ENCODE data around the gene UBR7.

The UBR7 gene

DNA sequence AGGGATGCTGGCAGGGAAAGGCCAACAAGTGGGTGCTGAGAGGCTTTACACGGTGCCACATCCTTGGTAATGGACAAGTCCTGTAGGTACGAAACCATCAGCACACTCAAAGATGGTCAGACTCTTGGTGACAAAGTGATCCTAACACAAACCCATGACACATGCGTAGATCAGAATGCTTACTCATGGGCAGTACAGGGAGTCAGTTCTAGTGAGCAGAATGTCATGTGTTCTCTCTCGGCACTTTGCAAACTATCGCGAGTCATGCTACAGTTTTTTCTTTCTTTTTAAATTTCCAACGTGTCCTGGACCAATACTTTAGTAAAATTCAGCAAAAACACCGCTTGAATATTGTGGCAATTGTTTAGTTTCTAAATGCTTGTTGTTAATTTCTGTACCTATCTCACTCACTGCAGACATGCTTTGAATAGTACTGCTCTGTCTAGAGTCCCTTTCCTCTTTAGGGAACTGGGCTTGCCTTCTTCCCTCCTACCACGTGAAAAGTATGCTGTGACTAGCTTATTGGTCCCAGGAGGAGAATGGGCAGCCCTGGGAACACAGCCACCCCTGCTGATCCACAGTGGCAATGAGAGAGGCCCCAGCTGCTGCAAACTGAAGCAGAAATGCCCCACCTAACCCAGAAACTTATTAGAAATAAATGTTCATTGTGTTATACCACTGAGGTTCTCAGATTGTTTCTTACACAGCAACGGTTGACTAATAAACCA lies 62.4 kb downstream of the UBR7 start:
- TF ChIP-seq ZFX (IDR thresholded peaks at IDR 0.05; ENCODE audit: borderline replicate concordance): no peak
- TF ChIP-seq, protein P1, sequence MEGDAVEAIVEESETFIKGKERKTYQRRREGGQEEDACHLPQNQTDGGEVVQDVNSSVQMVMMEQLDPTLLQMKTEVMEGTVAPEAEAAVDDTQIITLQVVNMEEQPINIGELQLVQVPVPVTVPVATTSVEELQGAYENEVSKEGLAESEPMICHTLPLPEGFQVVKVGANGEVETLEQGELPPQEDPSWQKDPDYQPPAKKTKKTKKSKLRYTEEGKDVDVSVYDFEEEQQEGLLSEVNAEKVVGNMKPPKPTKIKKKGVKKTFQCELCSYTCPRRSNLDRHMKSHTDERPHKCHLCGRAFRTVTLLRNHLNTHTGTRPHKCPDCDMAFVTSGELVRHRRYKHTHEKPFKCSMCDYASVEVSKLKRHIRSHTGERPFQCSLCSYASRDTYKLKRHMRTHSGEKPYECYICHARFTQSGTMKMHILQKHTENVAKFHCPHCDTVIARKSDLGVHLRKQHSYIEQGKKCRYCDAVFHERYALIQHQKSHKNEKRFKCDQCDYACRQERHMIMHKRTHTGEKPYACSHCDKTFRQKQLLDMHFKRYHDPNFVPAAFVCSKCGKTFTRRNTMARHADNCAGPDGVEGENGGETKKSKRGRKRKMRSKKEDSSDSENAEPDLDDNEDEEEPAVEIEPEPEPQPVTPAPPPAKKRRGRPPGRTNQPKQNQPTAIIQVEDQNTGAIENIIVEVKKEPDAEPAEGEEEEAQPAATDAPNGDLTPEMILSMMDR (IDR thresholded peaks at IDR 0.05): no peak
- no peak overlapping the region for H3K27ac ChIP-seq

DNA sequence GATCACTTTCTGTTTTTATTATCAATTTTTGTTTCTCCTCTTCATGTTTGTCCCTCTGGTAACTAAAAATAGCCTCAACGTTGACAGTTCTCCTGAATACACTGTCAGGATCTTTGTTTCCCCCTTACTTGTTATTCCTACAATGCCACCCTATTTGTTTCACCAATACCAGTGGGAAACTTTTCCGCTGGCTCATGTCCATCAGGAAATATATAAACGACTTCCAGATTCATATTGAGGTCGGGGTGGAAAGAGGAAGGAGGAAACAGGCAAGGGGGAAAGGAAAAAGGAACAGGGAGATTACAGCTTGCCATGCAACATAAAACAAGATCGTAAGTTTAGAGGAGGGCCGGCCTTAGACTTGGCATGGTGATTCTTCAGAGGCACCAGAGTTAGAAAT lies 64.1 kb downstream of the UBR7 start:
- H3K27ac ChIP-seq: no peak overlapping the region
- TF ChIP-seq, protein P1 (IDR thresholded peaks at IDR 0.05): no peak
- no peak for TF ChIP-seq ZFX (IDR thresholded peaks at IDR 0.05; ENCODE audit: borderline replicate concordance)

DNA sequence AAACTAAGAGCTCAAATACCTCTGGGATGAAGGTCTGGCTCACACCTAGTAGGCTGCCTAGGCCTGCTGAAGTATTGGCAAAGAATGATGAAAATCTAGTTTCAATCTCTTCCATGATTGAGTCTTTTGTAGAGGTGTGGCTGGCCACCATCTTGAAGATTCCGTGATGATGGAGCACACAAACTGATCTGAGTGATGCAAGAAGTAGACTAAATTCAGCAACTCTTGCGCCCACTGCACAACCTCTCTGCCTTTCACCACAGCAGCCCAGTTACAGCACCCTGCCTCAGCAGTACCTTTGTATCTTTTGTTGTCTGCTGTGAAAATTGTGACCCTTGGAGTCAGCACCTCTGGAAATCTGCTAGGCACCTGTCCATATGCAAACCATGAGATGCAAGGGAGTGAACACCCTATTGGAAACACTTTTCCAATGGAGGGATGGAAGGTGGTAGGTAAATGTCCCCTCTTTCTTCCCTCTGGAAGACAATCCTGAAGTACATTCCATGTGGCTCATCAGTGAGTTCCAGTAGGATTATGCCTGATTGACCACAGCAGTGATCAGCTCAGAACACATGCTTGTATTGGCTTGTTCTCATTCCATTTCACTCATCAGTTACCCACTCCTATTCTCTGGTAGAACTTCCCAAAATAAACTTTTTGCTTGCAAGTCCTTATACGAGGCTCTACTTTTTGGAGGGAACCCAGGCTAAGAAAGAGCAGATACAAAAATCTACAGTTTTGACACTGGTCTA lies 67.2 kb downstream of the UBR7 start:
- H3K27ac ChIP-seq: no peak overlapping the region
- TF ChIP-seq, protein P1 (IDR thresholded peaks at IDR 0.05): no peak
- TF ChIP-seq ZFX (IDR thresholded peaks at IDR 0.05; ENCODE audit: borderline replicate concordance): no peak

DNA sequence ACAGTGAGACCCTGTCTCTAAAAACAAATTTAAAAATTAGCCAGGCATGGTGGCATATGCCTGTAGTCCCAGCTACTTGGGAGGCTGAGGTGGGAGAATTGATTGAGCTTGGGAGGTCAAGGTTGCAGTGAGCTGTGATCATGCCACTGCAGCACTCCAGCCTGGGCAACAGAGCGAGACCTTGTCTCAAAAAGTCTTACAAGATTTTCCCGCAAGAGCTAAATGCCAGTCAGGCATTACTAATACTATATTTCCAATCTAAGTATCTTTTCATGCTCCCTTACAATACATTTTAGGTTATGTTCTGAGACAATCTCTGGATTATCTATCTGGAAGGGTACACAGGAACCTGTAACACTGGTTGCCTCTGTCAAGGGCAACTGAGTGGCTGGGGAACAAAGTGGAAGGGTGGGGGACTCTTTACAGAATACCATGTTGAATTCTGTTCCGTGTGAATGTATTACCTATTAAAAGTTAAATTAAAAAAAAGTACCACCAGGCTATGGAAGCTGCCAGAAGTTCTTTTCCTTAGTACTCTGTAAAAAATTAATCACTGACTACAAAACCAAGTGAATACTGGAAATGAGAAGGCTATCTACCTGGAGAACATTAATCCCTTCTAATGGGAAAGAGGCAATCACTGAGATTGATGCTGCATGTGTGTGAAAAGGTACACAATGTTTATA lies 69.1 kb downstream of the UBR7 start:
- no peak overlapping the region for H3K27ac ChIP-seq
- TF ChIP-seq, protein P1 (IDR thresholded peaks at IDR 0.05): no peak
- no peak for TF ChIP-seq ZFX (IDR thresholded peaks at IDR 0.05; ENCODE audit: borderline replicate concordance)

Data from 22Rv1 (cell line).